Measurements from ENCODE around the gene KLRF1. TPM values are rescaled to one million over a fixed set of nuclear protein-coding genes. Genes with fewer than 3 reads are reported as not detected.

The KLRF1 gene, protein sequence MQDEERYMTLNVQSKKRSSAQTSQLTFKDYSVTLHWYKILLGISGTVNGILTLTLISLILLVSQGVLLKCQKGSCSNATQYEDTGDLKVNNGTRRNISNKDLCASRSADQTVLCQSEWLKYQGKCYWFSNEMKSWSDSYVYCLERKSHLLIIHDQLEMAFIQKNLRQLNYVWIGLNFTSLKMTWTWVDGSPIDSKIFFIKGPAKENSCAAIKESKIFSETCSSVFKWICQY
- not detected in 5 replicates for total RNA-seq (2022; extraction: Qiagen RNA extraction; ENCODE audit: low read depth)

DNA sequence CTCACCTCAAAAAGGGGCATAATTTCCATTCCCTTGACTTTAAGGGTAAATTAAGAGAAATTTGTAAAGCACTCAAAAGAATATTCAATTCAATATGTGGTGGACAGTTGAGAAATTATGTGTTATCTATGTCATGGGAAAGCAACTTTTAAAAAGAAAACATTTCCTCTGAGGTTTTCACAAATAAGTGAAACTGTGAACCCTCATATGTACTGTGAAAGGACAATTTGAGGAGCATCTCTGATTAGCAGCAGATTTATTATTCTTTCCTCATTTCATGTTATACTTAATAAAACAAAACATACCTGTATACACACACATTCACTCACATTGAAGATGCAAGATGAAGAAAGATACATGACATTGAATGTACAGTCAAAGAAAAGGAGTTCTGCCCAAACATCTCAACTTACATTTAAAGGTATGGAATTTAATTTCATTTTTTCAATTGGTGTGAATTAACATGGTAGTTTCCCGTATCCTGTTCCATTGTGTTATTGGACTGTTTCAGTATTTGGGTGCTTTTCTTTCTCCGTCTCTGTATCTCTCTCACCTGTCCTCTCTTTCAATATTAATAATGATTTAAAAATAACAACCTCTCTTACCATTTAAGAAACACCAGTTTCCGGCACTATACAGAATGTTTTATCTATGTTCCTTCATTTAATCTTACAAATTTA is at the start of gene KLRF1:
Gene KLRF1, plus strand, starts transcription at position 273 of the 680 bp plus-strand sequence. Its CDS starts 64 bp downstream, at position 337.

DNA sequence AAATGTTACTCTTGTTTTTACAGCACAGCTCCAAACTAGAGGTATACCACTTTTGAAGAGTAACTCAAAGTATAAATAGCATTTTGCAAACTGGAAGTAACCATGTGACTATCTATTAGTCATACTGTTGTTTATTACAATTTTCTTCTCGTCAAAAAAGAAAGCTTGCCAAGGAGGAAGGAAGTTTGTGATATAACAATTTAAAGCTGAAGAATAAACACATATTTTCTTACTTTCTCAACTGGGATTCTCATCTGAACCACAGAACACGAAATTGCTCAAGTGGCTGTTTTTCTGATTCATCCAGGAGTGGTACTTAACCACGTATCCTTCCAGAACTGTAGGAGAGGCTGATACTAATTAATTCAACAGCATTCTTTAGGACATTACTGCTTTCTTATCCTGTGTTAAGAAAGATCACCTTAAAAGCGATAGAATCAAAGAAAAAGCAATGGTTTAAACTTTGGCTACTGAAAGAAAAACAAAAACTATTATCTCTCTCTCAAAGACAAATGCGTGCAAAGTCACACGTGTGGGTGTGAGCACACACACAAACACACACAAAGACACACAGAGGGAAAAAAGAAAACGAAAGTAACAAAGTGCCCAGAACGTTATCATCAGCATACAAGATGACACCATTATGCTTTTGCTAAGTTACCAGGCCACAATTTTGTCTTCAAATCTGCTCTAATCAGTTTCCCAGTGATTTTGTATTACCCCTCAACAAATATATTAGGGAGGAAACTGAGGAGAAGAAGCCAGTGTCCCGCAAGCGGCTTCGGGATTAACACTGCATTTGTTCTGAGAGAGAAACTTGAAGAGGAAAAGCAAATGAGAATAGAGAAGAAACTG is 42.3 kb downstream of the KLRF1 start, which contains the start of gene CLEC2B:
Gene CLEC2B, minus strand, starts transcription at position 48 of the 855 bp plus-strand sequence.

DNA sequence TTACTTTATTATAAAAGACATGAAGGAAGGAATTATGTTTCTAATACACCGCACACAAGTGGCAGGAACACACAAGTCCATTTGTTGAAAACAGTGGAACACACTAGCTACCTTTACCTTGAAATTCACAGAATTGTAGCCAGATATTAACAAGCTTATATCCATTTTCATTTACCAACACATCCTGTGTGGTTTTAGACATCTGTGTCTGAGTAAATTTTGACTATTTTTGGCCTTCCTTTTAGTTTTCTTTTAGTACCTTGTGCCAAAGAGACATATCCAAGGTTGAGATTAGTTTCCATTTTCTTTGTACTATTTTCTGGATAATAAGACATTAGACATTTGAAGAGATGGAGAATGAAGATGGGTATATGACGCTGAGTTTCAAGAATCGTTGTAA is 54.0 kb downstream of the KLRF1 start, which contains the start of gene KLRF2:
Gene KLRF2, plus strand, starts transcription at position 244 of the 400 bp plus-strand sequence. Its CDS starts 107 bp downstream, at position 351.

Other genes with a start within 250 kb of the KLRF1 start
- not detected in 5 replicates for gene KLRB1, start 219.6 kb upstream of the KLRF1 start, total RNA-seq (2022; extraction: Qiagen RNA extraction; ENCODE audit: low read depth)
- gene CLEC2D, start 157.8 kb upstream of the KLRF1 start, total RNA-seq (2022; extraction: Qiagen RNA extraction; ENCODE audit: low read depth) = 0.30 to 1.2 TPM (median 0.83 TPM) in 5 replicates
- gene CLECL1, start 94.4 kb upstream of the KLRF1 start, total RNA-seq (2022; extraction: Qiagen RNA extraction; ENCODE audit: low read depth) = not detected in 5 replicates
- gene CD69, start 66.6 kb upstream of the KLRF1 start, total RNA-seq (2022; extraction: Qiagen RNA extraction; ENCODE audit: low read depth) = not detected in 5 replicates
- 1.4 to 3.0 TPM (median 1.9 TPM) in 5 replicates for gene CLEC2B, start 41.9 kb downstream of the KLRF1 start, total RNA-seq (2022; extraction: Qiagen RNA extraction; ENCODE audit: low read depth)
- gene KLRF2, start 54.0 kb downstream of the KLRF1 start, total RNA-seq (2022; extraction: Qiagen RNA extraction; ENCODE audit: low read depth) = not detected in 5 replicates
- gene CLEC2A, start 104.9 kb downstream of the KLRF1 start, total RNA-seq (2022; extraction: Qiagen RNA extraction; ENCODE audit: low read depth) = not detected in 5 replicates
- gene CLEC12A, start 143.9 kb downstream of the KLRF1 start, total RNA-seq (2022; extraction: Qiagen RNA extraction; ENCODE audit: low read depth) = not detected in 5 replicates
- not detected in 5 replicates for gene CLEC1B, start 171.6 kb downstream of the KLRF1 start, total RNA-seq (2022; extraction: Qiagen RNA extraction; ENCODE audit: low read depth)
- gene CLEC12B, start 183.1 kb downstream of the KLRF1 start, total RNA-seq (2022; extraction: Qiagen RNA extraction; ENCODE audit: low read depth) = not detected in 5 replicates
- gene CLEC9A, start 203.2 kb downstream of the KLRF1 start, total RNA-seq (2022; extraction: Qiagen RNA extraction; ENCODE audit: low read depth) = not detected in 5 replicates

All from A549 treated with CpdA at 1 μM for 4 hours (cell line).